Lower lobe of right lung (tissue), 2 donors: ENCODE data around the gene KIF14. TPM values are rescaled to one million over a fixed set of nuclear protein-coding genes. Genes with fewer than 3 reads are reported as not detected.
"Not testable (repeated sequence)": the region's sequence is repeated elsewhere in the genome, so short reads cannot be mapped to it uniquely, and the experiment has no call there.

Source experiments
- ATAC-seq, 2 donors: fragments of 200-7000 bp; cut with Tn5 transposase; one replicate each; pipeline ENCODE4 v1.9.1; 2020 to 2022; ENCODE audit warnings: mild to moderate bottlenecking in 2 of 2, moderate library complexity in 2 of 2
- DNase-seq: peaks from one replicate; pipeline ENCODE4 v3.0.0-alpha.2; 2020
- H3K27ac ChIP-seq: fragments of 200-600 bp; one replicate; pipeline ENCODE4 v1.8.0; 2022
- H3K27me3 ChIP-seq: fragments of 200-600 bp; one replicate; pipeline ENCODE4 v1.8.0; 2022; ENCODE audit warnings: low read depth
- H3K36me3 ChIP-seq: fragments of 200-600 bp; one replicate; pipeline ENCODE4 v1.8.0; 2022; ENCODE audit warnings: mild to moderate bottlenecking
- H3K4me1 ChIP-seq: fragments of 200-600 bp; one replicate; pipeline ENCODE4 v1.8.0; 2022
- H3K4me3 ChIP-seq: fragments of 200-600 bp; one replicate; pipeline ENCODE4 v1.8.0; 2022; ENCODE audit warnings: mild to moderate bottlenecking
- H3K9me3 ChIP-seq: fragments of 200-600 bp; one replicate; pipeline ENCODE4 v1.8.0; 2022
- CTCF ChIP-seq: fragments of 200-600 bp; IDR thresholded peaks from one replicate; pipeline ENCODE4 v1.8.0; 2022; ENCODE audit warnings: antibody characterized with exemption, mild to moderate bottlenecking
- intact Hi-C: fragments of 100-400 bp; cut with DNase I; formaldehyde crosslinking; loops from one replicate; pipeline ENCODE4 v1.11.0; 2022
- total RNA-seq: library from RNA; stranded (reverse); fragmentation: NEBNext Ultra II Directional; extraction: Animal tissue kit (Norgen Biotek cat#: 25700); gene quantifications from one replicate; pipeline ENCODE4 v1.2.1, GENCODE V29; 2021
- donor health status: DM: no; HTN: yes; CAD: no; lungs with severe emphysema.

The KIF14 gene
- total RNA-seq, 1 donor from 2014 or later, result 0.44 TPM

DNA sequence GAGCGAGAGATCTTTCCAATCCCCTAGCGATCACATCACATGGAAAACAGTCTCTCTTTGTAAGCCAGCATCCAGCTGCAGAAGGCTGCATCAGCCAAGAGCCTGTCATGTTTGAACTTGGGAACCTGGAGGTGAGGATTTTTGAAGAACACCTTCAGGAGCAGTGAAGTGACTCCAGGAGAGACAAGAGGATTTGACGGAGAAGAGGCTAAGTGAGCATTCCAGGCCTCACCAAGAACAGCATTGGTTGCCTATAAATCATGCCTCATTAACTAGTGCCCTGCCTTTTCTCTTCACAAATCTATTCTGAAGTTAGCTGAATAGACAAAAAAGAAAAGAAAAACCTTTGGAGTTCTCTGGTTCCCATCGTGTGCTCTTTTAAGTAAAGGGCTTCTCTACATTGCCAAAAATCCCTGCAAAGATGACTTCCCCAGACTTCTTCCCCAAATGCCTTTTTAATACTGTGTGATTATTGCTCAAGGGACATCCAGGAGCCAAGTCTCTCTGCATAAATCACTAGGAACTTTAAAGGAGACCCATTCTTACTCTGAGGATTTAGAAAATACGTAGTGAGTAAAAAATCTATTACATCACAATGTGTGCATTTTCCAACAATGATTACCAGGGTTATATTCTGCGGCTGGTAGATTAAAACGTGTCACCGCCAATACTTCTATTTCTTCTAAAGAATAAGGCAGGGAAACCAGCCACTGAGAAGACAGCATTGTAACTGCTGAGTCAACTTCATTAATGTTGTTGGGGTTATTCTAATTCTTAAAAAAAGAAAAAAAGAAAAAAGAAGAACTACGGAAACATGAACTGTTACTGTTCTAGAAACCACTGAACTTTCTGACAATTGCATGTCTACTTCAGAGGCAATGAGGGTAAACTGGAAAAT, 95.2 kb downstream of the KIF14 start:
- H3K27ac ChIP-seq, result no peak overlapping the region
- no peaks in the 10 kb centered on the region for H3K4me1 ChIP-seq
- no peaks in the 10 kb centered on the region for H3K27me3 ChIP-seq
- intact Hi-C loops, result no loop called here
- H3K9me3 ChIP-seq, result no peaks in the 10 kb centered on the region
- DNase-seq (no peak), ATAC-seq (no peak)
- TF ChIP-seq CTCF, result no peak
- H3K4me3 ChIP-seq, result no peak overlapping the region
- H3K36me3 ChIP-seq, result no peaks in the 10 kb centered on the region

- H3K36me3 ChIP-seq, H3K27me3 ChIP-seq, ATAC-seq, H3K9me3 ChIP-seq, intact Hi-C loops, DNase-seq, H3K27ac ChIP-seq, H3K4me3 ChIP-seq, H3K4me1 ChIP-seq: not testable (repeated sequence)
Measured at GRCh38 chr1:200524551-200524950, 96.0 kb downstream of the KIF14 start.

- ATAC-seq (no peak), DNase-seq (no peak)
- no peak overlapping the region for H3K4me3 ChIP-seq
- H3K4me1 ChIP-seq, result no peaks in the 10 kb centered on the region
- no peaks in the 10 kb centered on the region for H3K9me3 ChIP-seq
- H3K27ac ChIP-seq, result no peak overlapping the region
- H3K27me3 ChIP-seq, result no peaks in the 10 kb centered on the region
- TF ChIP-seq CTCF, result no peak
- intact Hi-C loops, result no loop called here
- no peaks in the 10 kb centered on the region for H3K36me3 ChIP-seq
Measured at GRCh38 chr1:200524092-200524491, 96.5 kb downstream of the KIF14 start.

- H3K9me3 ChIP-seq, result no peaks in the 10 kb centered on the region
- ATAC-seq (no peak), DNase-seq (no peak)
- intact Hi-C loops, result no loop called here
- H3K27me3 ChIP-seq, result no peaks in the 10 kb centered on the region
- no peak overlapping the region for H3K27ac ChIP-seq
- no peak for TF ChIP-seq CTCF
- H3K4me3 ChIP-seq, result no peak overlapping the region
- H3K4me1 ChIP-seq, result no peaks in the 10 kb centered on the region
- no peaks in the 10 kb centered on the region for H3K36me3 ChIP-seq
Measured at GRCh38 chr1:200520735-200521134, 99.8 kb downstream of the KIF14 start.

DNA sequence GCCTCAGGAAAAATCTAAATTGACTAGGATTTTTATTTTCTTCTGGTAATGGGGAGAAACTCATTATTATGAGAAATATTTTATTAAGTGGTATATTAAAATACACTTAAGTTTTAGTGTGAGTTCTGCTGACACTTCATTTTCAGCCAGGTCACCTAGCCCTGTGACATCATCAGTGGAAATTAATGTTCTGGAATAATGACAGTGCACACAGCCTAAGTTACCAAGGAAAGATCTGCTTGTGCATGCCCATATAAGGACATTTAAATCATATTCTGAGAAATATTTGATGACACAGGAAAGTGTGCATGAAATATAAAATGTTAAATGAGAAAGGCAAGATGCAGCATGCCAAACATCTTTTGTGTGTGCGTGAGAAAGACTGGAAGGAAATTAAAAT, 102.0 kb downstream of the KIF14 start:
- no peaks in the 10 kb centered on the region for H3K27me3 ChIP-seq
- no peaks in the 10 kb centered on the region for H3K9me3 ChIP-seq
- TF ChIP-seq CTCF, result no peak
- DNase-seq (no peak), ATAC-seq (no peak)
- no peak overlapping the region for H3K4me3 ChIP-seq
- no peaks in the 10 kb centered on the region for H3K36me3 ChIP-seq
- intact Hi-C loops, result no loop called here
- no peak overlapping the region for H3K27ac ChIP-seq
- no peaks in the 10 kb centered on the region for H3K4me1 ChIP-seq

DNA sequence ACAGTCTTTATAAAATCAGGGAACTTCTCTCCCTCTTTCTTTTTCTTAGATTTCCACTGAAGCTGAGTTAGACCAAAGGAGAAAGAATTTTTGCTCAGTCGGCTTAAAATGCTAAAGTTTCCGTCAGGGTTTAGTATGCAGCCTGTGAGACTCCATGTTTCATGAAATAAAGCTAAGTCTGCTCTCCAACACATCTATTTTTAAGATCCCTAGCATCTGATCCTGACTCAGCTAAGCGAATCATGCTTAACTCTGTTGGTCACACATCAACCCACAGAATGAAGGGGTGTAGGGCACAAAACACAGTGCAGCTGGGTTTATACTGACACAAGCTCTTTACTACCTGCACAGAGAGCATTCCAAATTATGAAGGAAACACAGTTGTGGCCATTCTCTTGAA, 108.4 kb downstream of the KIF14 start:
- no peaks in the 10 kb centered on the region for H3K9me3 ChIP-seq
- intact Hi-C loops, result no loop called here
- no peak overlapping the region for H3K27ac ChIP-seq
- no peaks in the 10 kb centered on the region for H3K4me1 ChIP-seq
- H3K36me3 ChIP-seq, result no peaks in the 10 kb centered on the region
- no peaks in the 10 kb centered on the region for H3K27me3 ChIP-seq
- DNase-seq (no peak), ATAC-seq (no peak)
- TF ChIP-seq CTCF, result no peak
- H3K4me3 ChIP-seq, result no peak overlapping the region
